HepG2 (cell line): Measurements from ENCODE around the gene PPP2R2D. TPM values are rescaled to one million over a fixed set of nuclear protein-coding genes. Genes with fewer than 3 reads are reported as not detected.

ENCODE experiments used
- ARID4A ChIP-seq: sonication (generic); formaldehyde crosslinking; IDR thresholded peaks from 2 replicates; pipeline ENCODE4 v1.5.0; 2020; ENCODE audit warnings: mild to moderate bottlenecking, missing genetic modification reagents, borderline replicate concordance
- CAMTA2 ChIP-seq: sonication (generic); formaldehyde crosslinking; IDR thresholded peaks from 2 replicates; pipeline ENCODE4 v1.4.0; 2020; ENCODE audit warnings: mild to moderate bottlenecking, missing genetic modification reagents, borderline replicate concordance
- FOXA3 ChIP-seq: IDR thresholded peaks from 2 replicates; pipeline ENCODE4 v1.6.1; 2016; ENCODE audit warnings: missing genetic modification reagents, missing compliant biosample characterization
- HNRNPK ChIP-seq: fragments of 200-400 bp; formaldehyde crosslinking; IDR thresholded peaks from 2 replicates; pipeline ENCODE4 v1.6.1; 2018; ENCODE audit warnings: low read length, low read depth, moderate library complexity, mild to moderate bottlenecking; ENCODE audit not compliant: poor library complexity, severe bottlenecking
- HOXA5 ChIP-seq: sonication (generic); formaldehyde crosslinking; IDR thresholded peaks from 2 replicates; pipeline ENCODE4 v1.4.0; 2020; ENCODE audit warnings: missing genetic modification reagents
- MEF2D ChIP-seq: sonication (generic); formaldehyde crosslinking; IDR thresholded peaks from 2 replicates; pipeline ENCODE4 v1.5.1; 2020; ENCODE audit warnings: mild to moderate bottlenecking, missing genetic modification reagents
- NFE2 ChIP-seq: sonication (generic); formaldehyde crosslinking; IDR thresholded peaks from 2 replicates; pipeline ENCODE4 v1.4.0; 2020; ENCODE audit warnings: missing genetic modification reagents
- NFKB2 ChIP-seq: sonication (generic); formaldehyde crosslinking; IDR thresholded peaks from 2 replicates; pipeline ENCODE4 v1.4.0; 2020; ENCODE audit warnings: missing genetic modification reagents, borderline replicate concordance
- NR3C1 ChIP-seq: sonication (generic); formaldehyde crosslinking; IDR thresholded peaks from 2 replicates; pipeline ENCODE4 v1.4.0; 2020; ENCODE audit warnings: missing genetic modification reagents
- POGK ChIP-seq: sonication (generic); formaldehyde crosslinking; conservative IDR thresholded peaks from 2 replicates; pipeline ENCODE4 v1.8.0; 2022; ENCODE audit warnings: mild to moderate bottlenecking, moderate library complexity, missing genetic modification reagents
- RNF219 ChIP-seq: sonication (generic); formaldehyde crosslinking; IDR thresholded peaks from 2 replicates; pipeline ENCODE4 v1.5.0; 2020; ENCODE audit warnings: mild to moderate bottlenecking, missing genetic modification reagents
- SOX6 ChIP-seq, 2 experiments: fragments of 450-650 bp in 1 of 2; sonication (generic) in 1 of 2; formaldehyde crosslinking in 1 of 2; IDR thresholded peaks; 2 replicates each; pipeline versions ENCODE4 v1.4.0 to v1.6.1; 2017 to 2020; ENCODE audit warnings: antibody characterized with exemption in 1 of 2, mild to moderate bottlenecking in 1 of 2, missing genetic modification reagents in 1 of 2
- ZNF205 ChIP-seq: IDR thresholded peaks from 2 replicates; pipeline ENCODE4 v1.6.1; 2018; ENCODE audit warnings: missing biosample characterization, missing genetic modification reagents
- ZNF256 ChIP-seq: sonication (generic); formaldehyde crosslinking; conservative IDR thresholded peaks from 2 replicates; pipeline ENCODE4 v1.4.0; 2020; ENCODE audit warnings: missing genetic modification reagents
- ZNF333 ChIP-seq: sonication (generic); formaldehyde crosslinking; IDR thresholded peaks from 2 replicates; pipeline ENCODE4 v1.4.0; 2020; ENCODE audit warnings: mild to moderate bottlenecking, missing genetic modification reagents, borderline replicate concordance
- ZNF354B ChIP-seq: sonication (generic); formaldehyde crosslinking; IDR thresholded peaks from 2 replicates; pipeline ENCODE4 v1.8.0; 2022; ENCODE audit warnings: mild to moderate bottlenecking, missing genetic modification reagents
- ZNF556 ChIP-seq: sonication (generic); formaldehyde crosslinking; IDR thresholded peaks from 2 replicates; pipeline ENCODE4 v1.4.0; 2020; ENCODE audit warnings: mild to moderate bottlenecking, missing genetic modification reagents, borderline replicate concordance
- ZNF562 ChIP-seq: sonication (generic); formaldehyde crosslinking; IDR thresholded peaks from 2 replicates; pipeline ENCODE4 v1.8.0; 2022; ENCODE audit warnings: missing genetic modification reagents, borderline replicate concordance
- ZNF607 ChIP-seq: sonication (generic); formaldehyde crosslinking; IDR thresholded peaks from 2 replicates; pipeline ENCODE4 v1.5.1; 2020; ENCODE audit warnings: missing genetic modification reagents, mild to moderate bottlenecking, borderline replicate concordance
- ZNF749 ChIP-seq: sonication (generic); formaldehyde crosslinking; IDR thresholded peaks from 2 replicates; pipeline ENCODE4 v1.8.0; 2022; ENCODE audit warnings: mild to moderate bottlenecking, missing genetic modification reagents, moderate library complexity, borderline replicate concordance
- polyA plus RNA-seq, 8 experiments: library from polyadenylated mRNA; depleted of rRNA in 3 of 8; stranded (reverse) in 7 of 8; unstranded in 1 of 8; fragments of >200 nt; fragmentation: Illumina TruSeq in 4 of 8; extraction: Trizol in 4 of 8; gene quantifications; 2 replicates each; pipeline versions ENCODE4 v1.2.1 to v1.2.3, GENCODE V29; 2011 to 2016; ENCODE audit warnings: low read depth in 4 of 8, missing spikeins in 1 of 8, mixed read lengths in 1 of 8; ENCODE audit not compliant: insufficient read depth in 1 of 8
- total RNA-seq, 5 experiments: library from RNA; depleted of rRNA; stranded (reverse); fragments of >200 nt; fragmentation: Illumina TruSeq; extraction: Trizol; gene quantifications; 2 replicates each; pipeline ENCODE4 v1.2.3, GENCODE V29; 2016; ENCODE audit warnings: low read depth in 1 of 5

PPP2R2D gene
- total and polyA plus RNA-seq, 2 of the 13 experiments (the other 11 are each of a cell fraction or from before 2014, with no cell fraction given): 32.7 to 33.2 TPM

- TF ChIP-seq ZNF205 (CRISPR knock-in tag): 0 out of 2 replicates have a peak, but pooled peaks have one; percentile 40
- TF ChIP-seq HNRNPK: peak; percentile 51
- peak; percentile 82; the same call in 1 of the 2 replicates for TF ChIP-seq NFKB2 (CRISPR knock-in tag)
- no peak for TF ChIP-seq SOX6 (IDR thresholded peaks at IDR 0.05)
- 0 out of 2 replicates have a peak, but pooled peaks have one; percentile 12 for TF ChIP-seq SOX6 (CRISPR knock-in tag; IDR thresholded peaks at IDR 0.05)
- no peak for TF ChIP-seq NFE2 (CRISPR knock-in tag)
- TF ChIP-seq ZNF256 (CRISPR knock-in tag): 0 out of 2 replicates have a peak, but pooled peaks have one; percentile 57
- TF ChIP-seq ZNF562 (CRISPR knock-in tag): peak; percentile 22; the same call in 1 of the 2 replicates
- TF ChIP-seq ZNF607 (CRISPR knock-in tag): peak; percentile 30; the same call in 1 of the 2 replicates
- TF ChIP-seq ARID4A (CRISPR knock-in tag): peak; percentile 85; the same call in 1 of the 2 replicates
- TF ChIP-seq MEF2D: no peak
- TF ChIP-seq ZNF749 (CRISPR knock-in tag): peak; percentile 66
- TF ChIP-seq POGK (CRISPR knock-in tag): peak; percentile 85
- no peak for TF ChIP-seq NR3C1 (CRISPR knock-in tag)
- peak; percentile 77 for TF ChIP-seq ZNF556 (CRISPR knock-in tag)
- TF ChIP-seq FOXA3 (CRISPR knock-in tag): peak; percentile 38
- peak; percentile 70; the same call in 1 of the 2 replicates for TF ChIP-seq ZNF354B
- no peak for TF ChIP-seq CAMTA2 (CRISPR knock-in tag)
- no peak for TF ChIP-seq RNF219 (CRISPR knock-in tag)
- TF ChIP-seq HOXA5 (CRISPR knock-in tag): peak; percentile 95
- TF ChIP-seq ZNF333 (CRISPR knock-in tag): no peak
Measured at GRCh38 chr10:131981429-131982184, 80.8 kb downstream of the PPP2R2D start, which contains the start of gene BNIP3 (continued).
